ENCODE results near the gene MACROD1. TPM values are rescaled to one million over a fixed set of nuclear protein-coding genes. Genes with fewer than 3 reads are reported as not detected.
A peak's percentile ranks its signal among the peaks of the same experiment; 100 is the strongest.

The MACROD1 gene
- total RNA-seq, 3 donors from 2014 or later (not counting 1 experiment from before 2014, with no cell fraction given), result 0.73 to 3.3 (median 1.8) TPM

DNA sequence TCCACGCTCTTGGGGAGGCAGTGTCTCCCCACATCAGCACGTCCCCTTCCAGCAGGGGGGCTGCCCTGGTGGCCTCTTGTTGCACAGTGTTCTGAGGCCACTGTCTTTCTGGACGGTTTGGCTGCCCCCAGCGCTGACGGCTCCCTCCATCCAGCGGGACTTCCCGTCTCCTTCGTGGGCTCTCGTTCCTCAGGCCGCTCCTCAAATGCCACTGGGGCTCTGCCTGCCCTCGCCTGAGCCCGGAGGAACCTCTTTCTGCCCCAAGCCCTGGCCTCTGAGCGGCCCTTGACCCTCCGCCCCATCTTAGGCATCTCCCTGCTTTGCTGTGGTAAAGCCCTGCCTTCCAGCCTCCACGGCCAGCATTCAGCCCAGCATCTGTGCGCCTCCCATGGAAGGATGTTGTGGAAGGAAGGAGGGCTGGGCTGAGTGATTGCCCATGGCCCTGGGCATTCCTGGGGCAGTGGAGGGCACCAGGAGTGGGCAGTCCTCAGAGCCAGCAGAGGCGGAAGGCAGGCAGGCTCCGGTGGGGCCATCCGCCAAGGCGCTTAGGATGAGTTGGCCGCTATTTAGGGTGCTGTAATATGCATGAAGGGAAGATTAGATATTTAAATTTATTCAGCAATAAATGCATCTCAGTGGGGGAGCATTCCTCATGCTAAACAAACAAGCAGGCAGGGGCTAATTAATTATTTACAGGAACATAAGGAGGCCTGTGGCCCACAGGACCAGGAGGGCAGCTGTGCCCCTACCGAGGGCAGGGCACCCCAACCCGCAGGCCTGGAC lies 161.9 kb downstream of the MACROD1 start:
- Mint-ChIP-seq H3K4me3 (no peak overlapping the region), H3K36me3 (no peaks in the 10 kb centered on the region), H3K27ac (no peak overlapping the region), H3K27me3 (ENCODE audit: low read depth in 2 of 2) (peaks cover 22 to 42% of the 10 kb centered on the region in 2 donors), H3K4me1 (peaks cover 13 to 20% of the 10 kb centered on the region in 2 donors), H3K9me3 (no peaks in the 10 kb centered on the region)
- peaks cover 31% of the 10 kb centered on the region for H3K4me1 ChIP-seq (ENCODE audit: control insufficient read depth, insufficient read depth, low read length)
- no peak overlapping the region for H3K27ac ChIP-seq (ENCODE audit: low read length)
- no peaks in the 10 kb centered on the region for H3K9me3 ChIP-seq (ENCODE audit: control insufficient read depth, insufficient read depth, low read length)
- no peaks in the 10 kb centered on the region for H3K36me3 ChIP-seq (ENCODE audit: control insufficient read depth, insufficient read depth, low read length)
- TF ChIP-seq, protein P1, sequence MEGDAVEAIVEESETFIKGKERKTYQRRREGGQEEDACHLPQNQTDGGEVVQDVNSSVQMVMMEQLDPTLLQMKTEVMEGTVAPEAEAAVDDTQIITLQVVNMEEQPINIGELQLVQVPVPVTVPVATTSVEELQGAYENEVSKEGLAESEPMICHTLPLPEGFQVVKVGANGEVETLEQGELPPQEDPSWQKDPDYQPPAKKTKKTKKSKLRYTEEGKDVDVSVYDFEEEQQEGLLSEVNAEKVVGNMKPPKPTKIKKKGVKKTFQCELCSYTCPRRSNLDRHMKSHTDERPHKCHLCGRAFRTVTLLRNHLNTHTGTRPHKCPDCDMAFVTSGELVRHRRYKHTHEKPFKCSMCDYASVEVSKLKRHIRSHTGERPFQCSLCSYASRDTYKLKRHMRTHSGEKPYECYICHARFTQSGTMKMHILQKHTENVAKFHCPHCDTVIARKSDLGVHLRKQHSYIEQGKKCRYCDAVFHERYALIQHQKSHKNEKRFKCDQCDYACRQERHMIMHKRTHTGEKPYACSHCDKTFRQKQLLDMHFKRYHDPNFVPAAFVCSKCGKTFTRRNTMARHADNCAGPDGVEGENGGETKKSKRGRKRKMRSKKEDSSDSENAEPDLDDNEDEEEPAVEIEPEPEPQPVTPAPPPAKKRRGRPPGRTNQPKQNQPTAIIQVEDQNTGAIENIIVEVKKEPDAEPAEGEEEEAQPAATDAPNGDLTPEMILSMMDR (IDR thresholded peaks at IDR 0.05), result no peak
- ATAC-seq (no peak), DNase-seq (no peak)
- intact Hi-C loops (cut with micrococcal nuclease), result no loop called here
- WGBS (ENCODE audit: insufficient coverage), result 70% methylated on average over 23 of the region's 23 CpGs
- H3K4me3 ChIP-seq (ENCODE audit: low read length), result no peak overlapping the region
- H3K27me3 ChIP-seq (ENCODE audit: control insufficient read depth, insufficient read depth, low read length), result peaks cover 13% of the 10 kb centered on the region

DNA sequence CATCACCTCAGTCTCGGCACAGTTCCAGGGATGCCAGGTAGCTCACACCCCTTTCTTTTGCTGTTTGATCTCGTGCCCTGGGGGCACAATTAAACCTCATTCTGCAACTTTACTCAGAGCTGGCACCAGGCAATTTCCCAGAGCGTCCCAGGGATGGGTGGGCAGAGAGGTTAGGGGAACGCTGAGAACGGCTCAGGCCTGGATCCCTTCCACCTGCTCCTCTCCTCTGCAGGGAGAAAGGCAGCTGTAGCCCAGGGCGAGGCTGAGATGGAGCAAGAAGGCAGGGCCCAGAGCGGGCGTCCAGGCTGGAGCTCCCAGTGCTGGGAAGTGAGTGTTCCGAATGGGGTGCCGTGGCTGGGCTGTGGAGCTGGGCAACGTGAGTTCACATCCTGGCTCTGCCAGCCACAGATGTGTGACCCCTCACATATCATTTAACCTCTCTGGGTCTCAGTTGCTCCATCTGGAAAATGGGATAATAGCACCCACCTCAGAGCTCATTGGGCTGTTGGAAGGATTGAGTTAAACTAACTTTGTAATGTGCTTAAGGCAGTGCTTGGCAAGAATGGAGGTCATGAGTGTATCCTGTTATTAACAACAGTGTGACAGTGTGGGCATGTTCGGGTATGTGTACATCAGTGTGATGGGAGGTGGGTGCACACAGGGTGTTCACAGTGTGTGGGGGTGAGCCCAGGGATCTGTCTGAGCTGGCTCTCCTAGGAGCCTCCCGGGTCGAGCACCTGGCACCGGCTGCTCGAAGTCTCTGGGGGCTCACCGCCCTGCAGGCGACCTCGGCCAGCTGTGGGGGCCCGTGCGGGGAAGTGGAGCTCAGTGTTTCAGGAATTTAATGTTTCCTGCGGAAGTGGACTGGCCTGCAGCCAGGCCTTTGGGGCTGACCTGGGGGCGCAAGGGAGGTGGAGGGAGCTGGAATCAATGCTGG lies 164.2 kb downstream of the MACROD1 start:
- no peak for ATAC-seq
- Histone ChIP-seq H3K27me3 (ENCODE audit: control insufficient read depth, insufficient read depth, low read length) (peaks cover 4% of the 10 kb centered on the region), H3K4me3 (ENCODE audit: low read length) (no peak overlapping the region), H3K36me3 (ENCODE audit: control insufficient read depth, insufficient read depth, low read length) (peaks cover 16% of the 10 kb centered on the region), H3K4me1 (ENCODE audit: control insufficient read depth, insufficient read depth, low read length) (peaks cover 19% of the 10 kb centered on the region), H3K27ac (ENCODE audit: low read length) (no peak overlapping the region), H3K9me3 (ENCODE audit: control insufficient read depth, insufficient read depth, low read length) (no peaks in the 10 kb centered on the region)
- Mint-ChIP-seq H3K9me3 (no peaks in the 10 kb centered on the region), H3K27ac (no peak overlapping the region), H3K36me3 (no peaks in the 10 kb centered on the region), H3K27me3 (ENCODE audit: low read depth in 2 of 2) (peaks cover 7 to 28% of the 10 kb centered on the region in 2 donors), H3K4me3 (peak overlapping the region; percentile 54), H3K4me1 (peaks cover 0 to 18% of the 10 kb centered on the region in 2 donors)
- WGBS (ENCODE audit: insufficient coverage), result 48% methylated on average over 23 of the region's 23 CpGs
- no peak for DNase-seq
- TF ChIP-seq, protein P1 (IDR thresholded peaks at IDR 0.05), result no peak
- intact Hi-C loops (cut with micrococcal nuclease), result loop anchor here (2.0 kb wide), 1 partner anchor 147 kb away; no protein-coding TSS in a partner anchor

DNA sequence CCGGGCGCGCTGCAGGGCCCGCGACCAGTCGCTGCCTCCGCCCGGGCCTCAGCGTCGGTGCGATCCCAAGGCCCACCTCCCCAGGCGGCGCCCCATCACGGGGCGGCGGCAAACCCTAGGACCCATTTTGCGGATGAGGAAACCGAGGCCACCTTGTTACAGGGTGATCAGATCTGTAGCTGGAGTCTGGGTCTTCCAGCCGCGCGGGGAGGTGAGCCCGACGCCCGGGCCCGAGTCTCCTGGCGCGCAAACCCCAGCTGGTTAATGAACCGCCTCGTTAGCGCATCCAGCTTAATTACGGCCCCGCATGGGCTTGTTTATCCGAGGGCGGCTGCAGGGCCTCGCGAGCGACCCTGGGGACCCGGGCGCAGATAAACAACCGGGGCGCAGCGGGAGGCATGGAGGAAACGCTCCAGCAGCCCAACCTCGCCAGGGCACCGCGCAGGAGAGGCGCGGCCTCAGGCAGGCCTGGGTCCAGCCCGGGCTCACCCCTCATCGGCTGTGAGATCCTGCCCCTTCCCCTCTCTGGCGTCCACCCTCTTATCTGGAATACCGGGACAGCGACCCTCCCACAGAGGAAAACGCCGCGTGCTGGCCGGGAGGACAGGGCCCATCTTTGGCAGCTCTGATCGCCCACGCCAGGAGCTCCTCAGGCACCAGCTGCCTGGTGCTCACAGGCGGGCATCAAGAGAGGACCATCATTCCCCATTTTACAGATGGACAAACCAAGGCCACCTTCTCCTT lies 165.0 kb downstream of the MACROD1 start:
- Mint-ChIP-seq H3K27me3 (ENCODE audit: low read depth in 2 of 2) (peaks cover 6 to 22% of the 10 kb centered on the region in 2 donors), H3K27ac (no peak overlapping the region), H3K36me3 (no peaks in the 10 kb centered on the region), H3K9me3 (no peaks in the 10 kb centered on the region), H3K4me3 (peak overlapping the region; percentile 54), H3K4me1 (peaks cover 0 to 15% of the 10 kb centered on the region in 2 donors)
- ATAC-seq (no peak), DNase-seq (no peak)
- no peak overlapping the region for H3K27ac ChIP-seq (ENCODE audit: low read length)
- peaks cover 19% of the 10 kb centered on the region for H3K4me1 ChIP-seq (ENCODE audit: control insufficient read depth, insufficient read depth, low read length)
- TF ChIP-seq, protein P1 (IDR thresholded peaks at IDR 0.05), result peak; percentile 39
- peaks cover 4% of the 10 kb centered on the region for H3K27me3 ChIP-seq (ENCODE audit: control insufficient read depth, insufficient read depth, low read length)
- WGBS (ENCODE audit: insufficient coverage), result 20% methylated on average over 60 of the region's 60 CpGs
- intact Hi-C loops (cut with micrococcal nuclease), result loop anchor here (2.0 kb wide), 1 partner anchor 148 kb away; no protein-coding TSS in a partner anchor
- H3K4me3 ChIP-seq (ENCODE audit: low read length), result peak overlapping the region; percentile 18
- H3K9me3 ChIP-seq (ENCODE audit: control insufficient read depth, insufficient read depth, low read length), result no peaks in the 10 kb centered on the region
- H3K36me3 ChIP-seq (ENCODE audit: control insufficient read depth, insufficient read depth, low read length), result peaks cover 21% of the 10 kb centered on the region
